ENCODE measurements around the gene PRRG2.

The PRRG2 gene

DNA sequence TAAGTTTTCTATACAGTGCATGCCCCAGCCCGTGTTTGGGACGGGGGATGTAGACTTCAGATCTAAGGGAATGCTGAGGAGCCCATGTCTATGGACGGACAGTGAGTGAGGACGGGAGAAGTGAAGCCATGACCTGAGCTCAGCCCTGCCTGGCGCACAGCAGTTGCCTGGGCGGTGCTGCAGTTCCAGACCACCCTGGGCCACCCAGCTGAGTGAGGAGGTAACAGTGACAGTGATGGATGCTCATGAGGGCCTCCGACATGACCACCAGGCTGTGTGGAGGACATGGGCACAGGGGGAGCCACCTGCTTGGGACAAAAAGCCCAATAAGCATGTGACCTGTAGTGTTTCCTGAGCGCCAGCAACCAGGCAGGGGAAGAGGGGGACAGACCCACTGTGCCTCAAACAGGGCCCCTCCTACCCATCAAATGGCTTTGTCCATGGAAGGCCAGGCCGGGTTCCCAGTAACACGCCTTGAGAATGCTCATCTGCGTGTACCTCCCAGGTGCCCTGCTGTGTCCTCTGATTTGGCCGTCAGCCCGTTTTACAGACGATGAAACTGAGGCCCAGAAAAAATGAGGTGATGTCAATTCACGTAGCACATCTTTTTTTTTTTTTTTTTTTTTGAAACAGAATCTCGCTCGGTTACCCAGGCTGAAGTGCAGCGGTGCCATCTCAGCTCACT, 23.3 kb upstream of the PRRG2 start:
- DNase-seq = no peak

DNA sequence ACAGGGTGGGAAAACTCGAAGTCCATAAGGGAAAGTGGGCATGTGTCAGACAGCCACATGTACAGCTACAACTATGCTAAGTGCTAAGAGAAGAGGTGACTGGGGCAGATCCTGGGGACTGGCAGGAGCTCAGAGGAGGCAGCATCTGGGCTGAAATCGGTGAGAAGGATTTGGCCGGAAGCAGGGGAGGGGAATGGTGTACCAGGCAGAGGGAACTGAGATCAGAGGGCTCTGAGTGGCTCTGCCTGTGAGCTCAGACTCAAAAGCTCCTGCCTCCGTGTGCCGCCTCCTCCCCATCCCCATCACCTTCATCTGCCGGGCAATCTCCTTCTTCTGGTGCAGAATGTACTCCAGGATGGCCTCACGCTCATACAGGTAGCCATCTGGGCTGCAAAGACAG, 22.5 kb upstream of the PRRG2 start:
- DNase-seq = no peak

GRCh38 chr19:49559443-49559842, 21.7 kb upstream of the PRRG2 start:
- DNase-seq = no peak

GRCh38 chr19:49559928-49560327, 21.2 kb upstream of the PRRG2 start:
- no peak for DNase-seq

DNA sequence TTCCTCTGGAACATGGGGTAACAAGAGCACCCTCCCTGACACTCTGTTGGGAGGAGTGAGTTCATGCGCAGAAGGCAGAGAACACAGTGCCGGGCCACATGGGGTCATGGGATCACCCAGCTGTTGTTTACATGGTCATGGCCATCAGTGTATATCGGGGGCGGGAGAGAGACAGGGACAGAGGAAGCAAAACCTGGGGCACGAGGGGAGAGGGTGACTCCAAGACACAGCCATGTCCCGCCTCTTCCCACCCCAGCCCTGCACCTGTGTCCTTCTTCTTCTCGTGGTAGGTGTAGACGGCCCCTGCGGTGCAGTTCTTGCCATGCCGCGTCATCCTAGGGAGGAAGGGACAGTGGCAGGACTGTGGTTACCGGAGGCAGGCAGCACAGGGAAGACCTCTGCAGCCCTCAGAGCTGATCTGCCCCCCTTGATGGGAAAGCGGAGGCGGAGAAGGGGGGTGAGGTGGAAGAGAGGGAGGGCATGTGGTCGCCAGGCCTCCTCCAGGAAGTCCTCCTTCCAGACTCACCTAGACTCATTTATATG, 20.7 kb upstream of the PRRG2 start:
- peak; percentile 52 for DNase-seq

DNA sequence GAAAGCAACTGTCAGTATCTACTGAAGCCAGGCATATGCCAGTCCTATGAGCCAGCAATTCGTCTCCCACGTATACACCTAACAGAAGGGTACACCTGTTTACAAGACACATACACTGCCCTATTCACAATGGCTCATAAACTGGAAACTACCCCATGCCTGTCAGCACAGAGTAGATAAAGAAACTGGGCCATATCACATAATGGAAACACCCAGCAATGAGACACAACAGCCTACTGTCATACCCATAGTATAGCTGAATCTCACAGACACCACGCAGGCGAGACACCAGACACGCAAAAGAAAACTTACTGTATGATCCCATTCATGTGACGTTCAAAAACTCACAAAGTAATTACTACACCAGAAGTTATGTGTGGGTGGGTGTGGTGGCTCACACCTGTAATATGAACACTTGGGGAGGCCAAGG, 16.5 kb upstream of the PRRG2 start:
- DNase-seq = no peak

- DNase-seq = no peak
Observed at GRCh38 chr19:49565261-49565660, 15.9 kb upstream of the PRRG2 start.

DNA sequence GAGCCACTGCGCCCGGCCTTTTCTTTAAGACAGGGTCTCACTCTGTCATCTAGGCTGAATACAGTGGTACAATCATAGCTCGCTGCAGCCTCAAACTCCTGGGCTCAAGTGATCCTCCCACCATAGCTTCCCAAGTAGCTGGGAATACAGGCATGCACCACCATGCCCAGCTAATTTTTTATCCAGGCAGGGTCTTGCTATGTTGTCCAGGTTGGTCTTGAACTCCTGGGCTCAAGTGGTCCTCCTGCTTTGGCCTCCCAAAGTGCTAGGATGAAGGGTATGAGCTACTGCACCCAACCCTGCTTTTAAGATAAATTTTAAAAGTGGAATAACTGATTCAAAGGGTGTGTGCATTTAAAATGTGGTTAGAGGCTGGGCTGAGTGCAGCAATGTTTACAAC, 14.8 kb upstream of the PRRG2 start:
- no peak for DNase-seq

DNA sequence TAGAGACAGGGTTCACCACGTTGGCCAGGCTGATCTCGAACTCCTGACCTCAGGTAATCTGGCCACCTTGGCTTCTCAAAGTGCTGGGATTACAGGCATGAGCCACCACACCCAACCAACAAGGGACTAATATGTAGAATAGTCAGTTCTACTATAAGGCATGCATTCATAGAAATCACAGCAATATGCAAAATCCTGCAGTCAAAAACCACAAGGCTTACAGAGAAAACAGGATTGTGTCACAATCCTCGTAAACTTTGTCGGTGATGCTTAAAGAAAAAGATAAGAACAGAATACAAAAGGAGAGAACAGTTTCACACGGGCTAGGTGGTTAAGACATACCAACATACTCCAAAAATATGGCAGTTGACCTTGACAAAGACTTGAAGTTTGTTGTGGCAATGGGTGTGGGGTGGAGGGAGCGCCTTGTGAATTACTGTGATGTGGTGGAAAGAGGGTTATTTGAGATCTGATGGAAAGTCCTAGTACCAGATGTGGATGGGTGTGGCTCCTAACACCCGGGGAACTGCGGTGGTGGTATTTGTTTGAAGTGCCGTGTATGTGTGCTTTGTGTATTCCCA, 13.2 kb upstream of the PRRG2 start:
- DNase-seq = no peak

DNA sequence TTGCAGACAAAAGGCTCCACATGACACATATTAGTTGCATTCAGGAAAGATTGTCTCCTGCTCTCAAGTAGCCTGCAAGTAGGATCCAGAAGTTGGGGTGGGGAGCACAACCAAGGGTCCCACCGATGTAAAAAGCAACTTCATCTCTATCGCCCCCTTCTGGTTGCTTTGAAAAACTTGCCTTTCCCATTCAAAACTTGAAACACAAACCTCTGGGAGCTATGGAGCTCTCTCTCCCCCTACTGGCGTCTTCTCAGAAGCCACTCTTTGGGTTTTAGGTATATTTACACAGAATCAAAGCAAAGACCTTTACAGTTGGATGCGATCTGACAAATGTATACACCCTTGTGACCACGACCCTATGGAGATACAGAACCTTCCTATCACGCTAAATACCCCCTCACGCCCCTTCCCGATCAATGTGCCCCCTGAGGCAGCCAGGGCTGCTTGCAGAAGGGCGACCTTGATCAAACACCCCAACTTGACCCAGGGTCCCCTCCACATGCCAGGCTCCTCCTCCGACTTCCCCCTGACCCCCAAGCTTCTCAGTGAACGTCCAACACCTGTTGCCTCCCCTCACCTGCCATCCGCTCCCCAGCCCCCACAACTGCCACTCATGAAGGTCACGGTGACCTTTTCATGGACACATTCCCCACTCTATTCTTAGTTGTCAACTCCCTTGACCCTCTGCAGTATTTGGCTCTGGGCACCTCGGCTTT, 10.8 kb upstream of the PRRG2 start:
- peak; percentile 84 for DNase-seq

GRCh38 chr19:49570997-49571676, 10.0 kb upstream of the PRRG2 start:
- peak; percentile 10 for DNase-seq

DNA sequence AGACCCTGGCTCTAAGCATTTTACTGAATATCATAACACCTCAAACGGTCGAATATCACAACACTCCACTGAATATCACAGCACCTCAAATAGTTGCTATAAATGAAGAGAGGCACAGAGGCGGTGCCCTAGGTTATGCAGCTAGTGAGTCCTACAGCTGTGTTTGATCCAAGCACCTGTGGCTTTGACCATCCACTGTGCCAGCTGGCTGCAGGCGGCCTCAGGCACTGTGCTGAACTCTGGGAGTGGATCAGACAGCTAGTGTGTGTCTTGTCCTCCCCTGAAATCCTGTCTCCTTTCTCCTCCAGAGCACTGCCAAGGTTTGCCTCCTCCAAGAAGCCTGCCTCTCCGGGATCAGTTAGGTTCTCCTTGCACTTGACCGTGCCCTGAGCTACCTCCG, 8.1 kb upstream of the PRRG2 start:
- no peak for DNase-seq

- no peak for DNase-seq
Observed at GRCh38 chr19:49573425-49573824, 7.7 kb upstream of the PRRG2 start.

DNA sequence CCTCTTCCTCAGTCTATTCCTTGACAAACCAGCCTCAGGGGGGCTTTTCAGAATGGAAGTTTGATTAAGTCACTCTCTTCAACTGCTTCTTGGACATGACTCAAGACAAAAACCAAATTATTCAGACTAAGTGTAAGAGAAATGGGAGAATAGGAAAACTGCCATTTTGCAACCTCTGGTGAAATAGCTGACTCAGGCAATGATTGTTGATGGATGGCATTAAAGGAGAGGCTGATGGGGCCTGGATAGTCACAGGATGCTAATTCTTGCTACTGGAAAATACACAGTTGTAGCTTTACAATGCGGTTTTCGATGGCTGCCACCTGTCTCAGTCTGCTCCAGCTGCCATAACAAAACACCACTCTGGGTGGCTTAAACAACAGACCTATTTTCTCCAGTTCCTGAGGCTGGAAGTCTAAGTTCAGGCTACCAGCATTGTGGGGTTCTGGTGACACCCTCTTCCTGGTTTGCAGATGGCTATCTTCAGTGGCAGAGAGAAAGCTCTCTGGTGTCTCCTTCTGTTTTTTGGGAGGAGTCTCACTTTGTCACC, 6.8 kb upstream of the PRRG2 start:
- DNase-seq = no peak

GRCh38 chr19:49579193-49579592, 1.9 kb upstream of the PRRG2 start:
- no peak for DNase-seq

- DNase-seq = no peak
Observed at GRCh38 chr19:49579947-49580263, 1.2 kb upstream of the PRRG2 start.

- peak; percentile 97 for DNase-seq
Observed at GRCh38 chr19:49580264-49581006, 681 bp upstream of the PRRG2 start, which contains the start of gene NOSIP. NOSIP (minus strand) TSS chr19:49580556; CDS start chr19:49560691, 19,865 bp downstream.

DNA sequence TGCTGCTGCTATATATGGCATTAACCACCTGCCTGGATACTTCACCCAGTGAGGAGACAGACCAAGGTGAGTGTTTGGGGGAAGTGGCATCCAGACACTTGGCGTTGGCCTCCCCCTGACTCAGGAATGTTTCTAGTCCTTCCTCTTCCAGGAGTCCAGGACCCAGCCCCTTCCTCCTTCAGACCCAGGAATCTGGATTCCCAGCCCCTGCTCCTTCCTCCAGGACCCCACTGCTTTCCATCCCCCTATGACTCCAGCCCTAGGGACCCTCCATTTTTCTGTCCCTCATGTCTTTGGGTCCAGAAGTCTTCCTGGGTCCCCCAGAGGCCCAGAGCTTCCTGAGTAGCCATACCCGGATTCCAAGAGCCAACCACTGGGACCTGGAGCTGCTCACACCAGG, 2.1 kb downstream of the PRRG2 start:
- DNase-seq = no peak

- no peak for DNase-seq
Observed at GRCh38 chr19:49585023-49585422, 3.9 kb downstream of the PRRG2 start.

DNA sequence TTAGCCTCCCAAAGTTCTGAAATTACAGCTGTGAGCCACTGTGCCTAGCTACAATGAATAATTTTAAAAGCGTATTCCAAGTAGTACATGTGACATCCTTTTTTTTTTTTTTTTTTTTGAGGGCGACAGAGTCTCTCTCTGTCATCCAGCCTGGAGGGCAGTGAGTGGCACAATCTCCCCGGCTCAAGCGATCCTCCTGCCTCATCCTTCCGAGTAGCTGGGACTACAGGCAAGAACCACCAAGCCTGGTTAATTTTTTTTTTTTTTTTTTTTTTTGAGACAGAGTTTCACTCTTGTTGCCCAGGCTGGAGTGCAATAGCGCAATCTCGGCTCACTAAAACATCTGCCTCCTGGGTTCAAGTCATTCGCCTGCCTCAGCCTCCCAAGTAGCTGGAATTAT, 6.1 kb downstream of the PRRG2 start:
- no peak for DNase-seq

DNA sequence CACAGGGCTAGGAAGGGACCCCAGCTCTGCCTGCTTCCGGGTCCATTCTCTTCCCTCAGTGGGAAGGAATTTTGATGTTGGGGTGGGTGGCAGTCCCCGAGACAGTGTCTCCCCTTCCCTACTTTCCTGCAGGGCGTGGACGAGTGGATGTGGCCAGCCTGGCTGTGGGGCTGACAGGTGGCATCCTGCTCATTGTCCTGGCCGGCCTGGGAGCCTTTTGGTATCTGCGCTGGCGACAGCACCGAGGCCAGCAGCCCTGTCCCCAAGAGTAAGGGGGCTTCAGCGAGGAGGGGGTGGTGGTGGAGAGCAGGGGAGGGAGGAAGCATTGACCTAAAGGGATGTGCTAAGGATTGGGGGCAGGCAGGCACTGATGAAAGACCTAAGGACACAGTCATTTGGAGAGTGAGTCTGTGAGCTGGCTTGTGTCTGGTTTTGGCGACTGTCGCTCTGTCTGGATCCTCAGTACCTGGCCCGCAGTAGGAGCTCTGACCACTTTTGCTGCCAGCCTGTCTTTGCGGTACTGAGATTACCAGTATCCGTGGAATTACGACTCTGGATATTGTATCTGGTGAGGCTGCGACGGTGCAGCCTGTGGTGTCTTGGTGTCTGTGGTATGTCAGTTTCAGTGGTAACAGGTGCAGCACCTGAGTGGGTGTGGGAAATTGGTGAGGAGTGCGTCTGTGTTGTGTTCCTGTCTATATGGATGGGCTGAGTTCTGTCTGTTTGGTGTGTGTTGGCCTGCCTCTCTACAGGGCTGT, 7.4 kb downstream of the PRRG2 start:
- no peak for DNase-seq

DNA sequence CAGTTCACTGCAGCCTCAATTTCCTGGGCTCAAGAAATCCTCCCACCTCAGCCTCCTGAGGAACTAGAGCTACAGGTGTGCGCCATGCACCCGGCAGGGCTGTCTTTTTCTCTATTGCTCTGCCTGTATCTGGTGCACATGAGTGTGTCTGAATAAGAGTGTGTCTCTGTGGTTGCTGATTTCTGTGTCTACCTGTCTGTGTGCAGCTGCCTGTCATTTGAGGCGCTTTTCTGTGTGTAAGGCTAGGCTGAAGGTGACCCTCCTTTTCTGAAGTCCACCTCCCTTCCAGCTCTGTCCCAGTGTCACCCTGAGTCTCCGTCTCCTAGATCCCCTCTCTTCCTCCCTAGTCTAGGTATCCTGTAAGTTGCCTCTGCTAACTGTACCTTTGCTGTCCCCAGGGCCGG, 8.4 kb downstream of the PRRG2 start:
- no peak for DNase-seq
